ENCODE data around the gene CHST7.

The CHST7 gene

GRCh38 chrX:46620505-46620904 is 46.9 kb downstream of the CHST7 start:
- Histone ChIP-seq H3K9ac (ENCODE audit: low read length) (no peak overlapping the region), H3K27ac (ENCODE audit: low read depth, low read length) (no peak overlapping the region), H3K9me3 (ENCODE audit: insufficient read depth, low read length) (no peaks in the 10 kb centered on the region), H2AFZ (ENCODE audit: low read depth, low read length, severe bottlenecking) (no peak overlapping the region), H3K4me3 (ENCODE audit: insufficient read depth, low read length, poor library complexity, severe bottlenecking) (no peak overlapping the region), H3K79me2 (ENCODE audit: insufficient read depth, low read length) (no peaks in the 10 kb centered on the region), H3K9me2 (replicated peaks; ENCODE audit: insufficient read depth, low read length) (no peaks in the 10 kb centered on the region), H3F3A (ENCODE audit: insufficient read depth) (no peaks in the 10 kb centered on the region), H3K36me3 (ENCODE audit: low read length) (0 out of 2 replicates have a peak, but pooled peaks cover 3% of the 10 kb centered on the region), H4K20me1 (ENCODE audit: low read depth, low read length) (no peaks in the 10 kb centered on the region), H3K27me3 (ENCODE audit: low read length) (no peaks in the 10 kb centered on the region), H3K4me2 (ENCODE audit: low read depth, low read length, poor library complexity, severe bottlenecking) (no peak overlapping the region)
- TF ChIP-seq CTCF (IDR thresholded peaks at IDR 0.05; ENCODE audit: insufficient read depth, low read length, poor library complexity, severe bottlenecking) (no peak), EZH2phosphoT487 (conservative IDR thresholded peaks at IDR 0.05; ENCODE audit: low read length) (no peak)

- no peaks in the 10 kb centered on the region for H3F3A ChIP-seq (ENCODE audit: insufficient read depth)
- H3K36me3 ChIP-seq (ENCODE audit: low read length): 0 out of 2 replicates have a peak, but pooled peaks cover 3% of the 10 kb centered on the region
- no peak overlapping the region for H3K27ac ChIP-seq (ENCODE audit: low read depth, low read length)
- no peaks in the 10 kb centered on the region for H3K9me2 ChIP-seq (replicated peaks; ENCODE audit: insufficient read depth, low read length)
- H3K27me3 ChIP-seq (ENCODE audit: low read length): no peaks in the 10 kb centered on the region
- no peaks in the 10 kb centered on the region for H4K20me1 ChIP-seq (ENCODE audit: low read depth, low read length)
- H3K79me2 ChIP-seq (ENCODE audit: insufficient read depth, low read length): no peaks in the 10 kb centered on the region
- no peak overlapping the region for H3K4me3 ChIP-seq (ENCODE audit: insufficient read depth, low read length, poor library complexity, severe bottlenecking)
- H3K4me2 ChIP-seq (ENCODE audit: low read depth, low read length, poor library complexity, severe bottlenecking): no peak overlapping the region
- H3K9me3 ChIP-seq (ENCODE audit: insufficient read depth, low read length): no peaks in the 10 kb centered on the region
- H3K9ac ChIP-seq (ENCODE audit: low read length): no peak overlapping the region
- no peak overlapping the region for H2AFZ ChIP-seq (ENCODE audit: low read depth, low read length, severe bottlenecking)
- TF ChIP-seq CTCF (IDR thresholded peaks at IDR 0.05; ENCODE audit: insufficient read depth, low read length, poor library complexity, severe bottlenecking): no peak
- TF ChIP-seq EZH2phosphoT487 (conservative IDR thresholded peaks at IDR 0.05; ENCODE audit: low read length): no peak
Observed at GRCh38 chrX:46621572-46621971, 48.0 kb downstream of the CHST7 start.

GRCh38 chrX:46624090-46624786 is 50.7 kb downstream of the CHST7 start:
- Histone ChIP-seq H3K27me3 (ENCODE audit: low read length) (no peaks in the 10 kb centered on the region), H3K9me2 (replicated peaks; ENCODE audit: insufficient read depth, low read length) (no peaks in the 10 kb centered on the region), H3K9me3 (ENCODE audit: insufficient read depth, low read length) (no peaks in the 10 kb centered on the region), H3K27ac (ENCODE audit: low read depth, low read length) (no peak overlapping the region), H3K9ac (ENCODE audit: low read length) (no peak overlapping the region), H3K36me3 (ENCODE audit: low read length) (0 out of 2 replicates have a peak, but pooled peaks cover 3% of the 10 kb centered on the region), H2AFZ (ENCODE audit: low read depth, low read length, severe bottlenecking) (no peak overlapping the region), H3K4me2 (ENCODE audit: low read depth, low read length, poor library complexity, severe bottlenecking) (no peak overlapping the region), H3K79me2 (ENCODE audit: insufficient read depth, low read length) (no peaks in the 10 kb centered on the region), H3F3A (ENCODE audit: insufficient read depth) (no peaks in the 10 kb centered on the region), H4K20me1 (ENCODE audit: low read depth, low read length) (no peaks in the 10 kb centered on the region), H3K4me3 (ENCODE audit: insufficient read depth, low read length, poor library complexity, severe bottlenecking) (no peak overlapping the region)
- TF ChIP-seq EZH2phosphoT487 (conservative IDR thresholded peaks at IDR 0.05; ENCODE audit: low read length): no peak
- no peak for TF ChIP-seq CTCF (IDR thresholded peaks at IDR 0.05; ENCODE audit: insufficient read depth, low read length, poor library complexity, severe bottlenecking)

Data from SU-DHL-6 (cell line).